Posterior vena cava (tissue), 2 donors: Measurements from ENCODE around the gene GNAS. TPM values are rescaled to one million over a fixed set of nuclear protein-coding genes. Genes with fewer than 3 reads are reported as not detected.
A peak's percentile ranks its signal among the peaks of the same experiment; 100 is the strongest.
"Not testable (repeated sequence)": the region's sequence is repeated elsewhere in the genome, so short reads cannot be mapped to it uniquely, and the experiment has no call there.

Experiments used
- DNase-seq: peaks from one replicate; pipeline ENCODE4 v3.0.0-alpha.2; 2020; ENCODE audit warnings: low spot score
- intact Hi-C, 2 donors: fragments of 100-400 bp; cut with DNase I; formaldehyde crosslinking; loops; one replicate each; pipeline versions ENCODE4 v1.14.1 to v1.14.2; 2022 to 2023
- microRNA-seq, 2 donors: library from miRNA; unstranded; fragments of <30 nt; microRNA quantifications; one replicate each; pipeline ENCODE4 v1.2.0, GENCODE V29; 2020 to 2021; ENCODE audit warnings: borderline microRNAs expressed in 2 of 2
- total RNA-seq, 2 donors: library from RNA; stranded (reverse); fragmentation: NEBNext Ultra II Directional; extraction: Animal tissue kit (Norgen Biotek cat#: 25700); gene quantifications; one replicate each; pipeline ENCODE4 v1.2.1, GENCODE V29; 2021
- donor health status: DM: yes; HTN: yes; CAD: no.
- donor health status: DM: yes; HTN: yes; CAD: no.

The GNAS gene
- total RNA-seq, 2 donors from 2014 or later: 651 to 700 TPM

- intact Hi-C loops: no loop called here
- no peak for DNase-seq
These were observed 85.6 kb downstream of the GNAS start for GRCh38 chr20:58938078-58938477.

GRCh38 chr20:58938541-58938940 is 86.0 kb downstream of the GNAS start:
- intact Hi-C loops: no loop called here
- no peak for DNase-seq

- intact Hi-C loops: no loop called here
- DNase-seq: no peak
These were observed 89.0 kb downstream of the GNAS start for GRCh38 chr20:58941471-58941870.

GRCh38 chr20:58942549-58942948 is 90.0 kb downstream of the GNAS start:
- intact Hi-C loops: no loop called here
- DNase-seq: no peak

- intact Hi-C loops: no loop called here
- DNase-seq: no peak
These were observed 92.1 kb downstream of the GNAS start for GRCh38 chr20:58944610-58945009.

- intact Hi-C loops: no loop called here
- DNase-seq: no peak
These were observed 93.6 kb downstream of the GNAS start for GRCh38 chr20:58945965-58946631.

GRCh38 chr20:58947797-58948388 is 95.4 kb downstream of the GNAS start:
- intact Hi-C loops, DNase-seq: not testable (repeated sequence)

GRCh38 chr20:58950603-58951002 is 98.1 kb downstream of the GNAS start:
- no peak for DNase-seq
- intact Hi-C loops: no loop called here

GRCh38 chr20:58953050-58953449 is 100.5 kb downstream of the GNAS start:
- DNase-seq: no peak
- intact Hi-C loops: no loop called here

GRCh38 chr20:58956078-58956477 is 103.6 kb downstream of the GNAS start:
- intact Hi-C loops: no loop called here

GRCh38 chr20:58959652-58960051 is 107.1 kb downstream of the GNAS start:
- DNase-seq: peak; percentile 15
- intact Hi-C loops: no loop called here

More at GRCh38 chr20:58956078-58956477, 103.6 kb downstream of the GNAS start:
- DNase-seq: no peak

Small RNA genes within 50 kb of the gene (microRNA-seq; reads per million reads assigned to microRNA genes)
- 0 reads per million in 2 donors for gene MIR298

Other genes starting within 250 kb of the GNAS start
- gene STX16, start 201.4 kb upstream of the GNAS start, total RNA-seq: 10 to 100 TPM; 38.7 to 41.5 TPM
- 10 to 100 TPM; 28.5 to 31.4 TPM for gene NPEPL1, start 159.9 kb upstream of the GNAS start, total RNA-seq
- gene GNAS-AS1, start 1.8 kb upstream of the GNAS start, total RNA-seq: not detected
- gene NELFCD, start 128.5 kb downstream of the GNAS start, total RNA-seq: 10 to 100 TPM; 25.9 to 28.2 TPM
- 100 to 1,000 TPM; 107 to 164 TPM for gene CTSZ, start 154.5 kb downstream of the GNAS start, total RNA-seq
- under 1 TPM; 0.43 to 0.74 TPM for gene TUBB1, start 166.7 kb downstream of the GNAS start, total RNA-seq
- gene ATP5F1E, start 179.6 kb downstream of the GNAS start, total RNA-seq: 10 to 100 TPM; 58.3 to 74.7 TPM
- gene PRELID3B, start 190.1 kb downstream of the GNAS start, total RNA-seq: 10 to 100 TPM; 24.1 to 34.1 TPM